Fibroblast of skin of abdomen (primary cell): ENCODE data around the gene CASZ1.

ENCODE experiments used
- DNase-seq: peaks from one replicate; pipeline ENCODE4 v3.0.0-alpha.2; 2013

CASZ1 gene

DNA sequence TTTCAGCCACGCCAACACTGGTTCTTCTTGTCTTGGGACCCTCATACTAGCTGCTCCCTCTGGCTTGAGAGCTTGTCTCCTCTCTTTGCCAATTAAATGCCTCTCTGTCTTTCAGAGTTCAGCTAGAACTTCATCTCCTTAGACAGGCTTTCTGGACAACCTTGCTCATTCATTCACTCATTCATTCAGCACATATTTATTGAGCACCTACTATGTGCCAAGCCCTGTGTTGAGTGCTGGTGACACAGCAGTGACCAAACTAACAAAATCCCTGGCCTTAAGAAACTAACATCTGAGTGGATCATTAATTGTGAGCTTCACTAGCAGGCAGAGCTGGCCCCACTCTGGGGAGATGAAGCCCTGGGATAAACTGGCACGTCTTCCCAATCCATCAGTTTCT, 24.9 kb upstream of the CASZ1 start:
- no peak for DNase-seq

GRCh38 chr1:10820422-10820821, 24.0 kb upstream of the CASZ1 start:
- no peak for DNase-seq

GRCh38 chr1:10819198-10819901, 22.9 kb upstream of the CASZ1 start:
- DNase-seq, result no peak

DNA sequence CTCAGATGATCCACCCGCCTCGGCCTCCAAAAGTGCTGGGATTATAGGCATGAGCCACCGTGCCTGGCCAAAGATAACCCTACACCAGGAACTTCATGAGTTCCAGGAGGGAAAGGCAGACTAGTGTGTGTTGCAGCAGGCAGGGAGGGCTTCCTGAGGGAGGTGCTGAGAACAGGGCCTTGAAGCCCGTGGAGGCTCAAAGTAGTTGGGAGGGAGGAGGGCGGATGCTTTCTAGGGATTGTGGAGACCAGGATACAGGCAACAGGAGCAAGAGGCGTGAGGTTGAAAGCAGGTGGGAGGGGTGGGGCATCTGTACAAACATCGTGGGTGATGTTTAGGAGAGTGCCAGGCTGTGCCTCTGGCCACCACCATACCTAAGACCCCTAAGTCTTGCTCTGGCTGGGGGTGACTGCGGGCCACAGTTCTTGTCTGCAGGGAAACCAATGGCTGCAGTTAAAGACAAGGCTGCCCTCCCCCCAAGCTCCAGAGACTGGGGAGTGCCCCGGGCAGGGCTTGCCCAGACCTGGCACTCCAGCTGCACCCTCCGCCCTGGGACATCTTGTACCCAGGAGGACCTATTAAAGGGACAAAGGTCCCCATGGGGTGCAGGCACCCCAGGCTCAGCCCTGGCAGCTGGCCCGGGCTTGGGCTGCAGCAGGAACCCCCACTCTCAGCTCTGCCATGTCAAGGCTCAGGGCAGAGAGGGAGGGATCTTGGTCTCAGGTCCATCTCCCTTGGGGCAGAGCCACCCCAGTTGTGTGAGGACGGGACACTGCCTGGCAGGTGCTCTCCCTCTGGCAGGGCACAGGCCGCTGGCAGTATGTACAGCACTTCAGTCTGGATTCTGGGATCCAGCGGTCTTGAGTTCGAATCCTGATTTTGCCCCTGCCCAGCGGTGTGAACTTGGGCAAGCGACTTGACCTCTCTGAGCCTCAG, 22.1 kb upstream of the CASZ1 start:
- no peak for DNase-seq

DNA sequence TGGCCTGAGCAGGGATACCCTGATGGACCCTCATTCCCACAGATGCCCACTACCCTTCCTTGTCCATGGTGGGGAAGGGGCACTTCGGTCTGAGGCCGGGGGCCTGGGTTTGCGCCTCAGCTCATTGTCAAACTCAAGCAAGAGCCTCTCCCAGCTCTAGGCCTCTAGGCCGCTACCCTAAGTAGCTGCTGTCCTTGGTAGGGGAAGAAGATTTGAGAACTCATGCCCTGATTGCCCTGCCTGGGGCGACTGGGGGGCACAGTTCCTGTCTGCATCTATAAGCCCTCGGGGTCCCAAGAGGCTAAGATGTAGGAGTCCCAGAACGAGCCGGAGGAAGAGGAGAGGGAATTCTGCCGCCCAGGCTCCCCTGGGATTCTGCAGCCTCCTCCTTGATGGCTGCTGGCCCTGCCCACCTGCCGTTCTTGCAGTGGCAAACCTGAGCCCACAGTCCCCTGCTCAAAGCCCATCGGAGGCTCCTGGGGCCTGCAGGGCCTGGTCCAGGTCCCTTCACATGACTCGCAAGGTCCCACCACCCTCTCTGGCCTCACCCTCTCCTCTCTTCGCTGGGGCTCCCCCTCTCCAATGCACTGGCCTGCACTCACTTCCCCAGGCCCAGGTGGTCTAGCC, 20.4 kb upstream of the CASZ1 start:
- no peak for DNase-seq

DNA sequence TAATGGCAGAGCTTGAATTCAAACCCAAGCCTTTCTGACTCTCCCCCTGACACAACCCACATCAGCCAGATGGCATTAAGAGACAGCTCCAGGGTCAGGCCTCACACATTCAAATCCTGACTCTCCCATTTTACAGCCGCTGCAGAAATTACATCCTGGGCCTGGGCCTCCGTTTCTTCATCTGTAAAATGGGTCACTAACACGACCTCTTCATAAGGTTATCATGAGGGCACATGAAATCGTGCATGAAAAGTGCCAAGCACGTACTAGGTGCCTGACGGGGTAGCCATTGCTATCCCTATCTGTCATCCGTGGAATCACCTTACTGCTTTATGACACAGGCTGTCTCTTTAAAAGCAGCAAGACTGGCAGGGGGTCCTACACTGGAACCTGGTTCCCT, 19.8 kb upstream of the CASZ1 start:
- no peak for DNase-seq

DNA sequence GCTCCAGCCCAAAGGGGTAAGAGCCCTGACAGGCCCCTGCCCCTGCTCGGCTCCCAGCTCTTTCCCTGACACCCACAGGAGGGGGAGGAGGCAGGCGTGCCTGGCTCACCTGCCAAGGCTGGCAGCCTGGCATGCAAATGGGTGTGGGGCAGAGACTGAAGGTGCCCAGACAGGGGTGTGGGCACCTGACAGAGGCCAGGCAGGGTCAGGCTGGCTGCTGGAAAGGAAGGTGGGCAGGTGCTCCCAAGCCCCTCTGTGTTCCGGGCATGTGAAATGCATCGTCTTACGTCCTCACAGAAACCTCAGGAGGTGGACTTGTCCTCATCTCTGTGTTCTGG, 19.4 kb upstream of the CASZ1 start:
- no peak for DNase-seq

- no peak for DNase-seq
Observed at GRCh38 chr1:10814976-10815857, 18.8 kb upstream of the CASZ1 start.

- no peak for DNase-seq
Observed at GRCh38 chr1:10814312-10814711, 17.9 kb upstream of the CASZ1 start.

DNA sequence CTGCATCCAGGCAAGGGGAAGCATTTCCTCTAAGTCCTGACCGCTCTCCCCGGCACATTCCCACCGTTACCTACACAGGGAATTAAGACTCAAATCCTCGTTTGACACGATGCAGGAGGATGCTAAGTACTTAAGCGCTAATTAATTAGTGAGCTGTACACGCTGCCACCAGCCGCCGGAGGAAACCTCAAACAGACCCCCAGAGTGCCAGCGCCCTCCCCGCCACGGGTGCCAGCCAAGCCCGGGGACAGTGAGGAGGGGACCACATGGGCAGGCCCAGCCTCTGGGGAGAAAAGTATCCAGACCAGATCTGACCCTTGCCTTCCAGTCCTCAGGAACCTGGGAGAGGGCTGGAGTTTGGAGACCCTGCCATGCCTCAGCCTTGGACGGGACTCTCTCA, 17.4 kb upstream of the CASZ1 start:
- no peak for DNase-seq

DNA sequence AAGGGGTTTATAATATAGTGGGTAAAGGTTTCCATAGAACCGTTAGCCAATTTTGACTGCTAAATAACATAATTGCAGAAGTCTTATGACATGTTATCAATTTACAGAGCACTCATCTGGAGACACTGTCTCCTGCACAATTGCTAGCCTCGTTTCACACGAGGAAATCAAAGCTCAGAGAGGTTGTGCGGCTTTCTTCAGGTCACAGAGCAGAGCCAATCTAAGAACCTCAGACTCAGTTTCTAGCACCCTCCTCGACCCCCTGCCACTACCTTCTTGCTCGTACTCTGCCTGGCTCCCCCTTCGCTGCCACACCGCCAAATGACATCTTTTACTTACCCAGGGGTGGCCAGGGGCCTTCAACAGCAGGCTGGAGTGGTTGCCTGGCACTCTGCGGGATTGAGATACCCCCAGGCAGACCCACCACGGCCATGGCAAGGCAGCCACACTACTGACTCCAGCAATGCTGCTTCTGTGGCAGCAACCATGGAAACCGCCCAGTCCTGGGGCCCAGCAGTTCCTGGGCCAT, 16.0 kb upstream of the CASZ1 start:
- no peak for DNase-seq

DNA sequence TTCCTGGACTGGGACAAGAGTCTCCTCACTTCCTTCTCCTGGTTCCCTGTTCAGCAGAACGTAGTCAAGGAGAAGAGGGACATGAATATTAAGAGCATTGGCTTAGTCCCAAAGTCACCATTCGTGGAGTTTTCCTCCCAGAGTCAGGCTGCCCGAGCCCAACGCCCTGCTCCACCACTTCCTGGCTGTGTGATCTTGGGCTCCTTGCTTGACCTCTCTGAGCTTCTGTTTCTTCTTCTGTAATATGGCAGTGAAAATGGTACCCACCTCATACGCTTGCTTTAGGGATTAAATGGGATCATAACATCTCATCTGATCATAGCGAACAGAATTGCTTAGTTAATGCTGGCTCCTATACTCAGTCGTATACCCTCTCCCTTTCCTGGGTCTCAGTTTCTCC, 12.0 kb upstream of the CASZ1 start:
- DNase-seq, result no peak

GRCh38 chr1:10806966-10807365, 10.5 kb upstream of the CASZ1 start:
- DNase-seq, result no peak

- no peak for DNase-seq
Observed at GRCh38 chr1:10803971-10804820, 7.8 kb upstream of the CASZ1 start.

GRCh38 chr1:10802944-10803715, 6.7 kb upstream of the CASZ1 start:
- DNase-seq, result no peak

- no peak for DNase-seq
Observed at GRCh38 chr1:10800778-10801177, 4.3 kb upstream of the CASZ1 start.

- DNase-seq, result no peak
Observed at GRCh38 chr1:10799726-10800125, 3.3 kb upstream of the CASZ1 start.

DNA sequence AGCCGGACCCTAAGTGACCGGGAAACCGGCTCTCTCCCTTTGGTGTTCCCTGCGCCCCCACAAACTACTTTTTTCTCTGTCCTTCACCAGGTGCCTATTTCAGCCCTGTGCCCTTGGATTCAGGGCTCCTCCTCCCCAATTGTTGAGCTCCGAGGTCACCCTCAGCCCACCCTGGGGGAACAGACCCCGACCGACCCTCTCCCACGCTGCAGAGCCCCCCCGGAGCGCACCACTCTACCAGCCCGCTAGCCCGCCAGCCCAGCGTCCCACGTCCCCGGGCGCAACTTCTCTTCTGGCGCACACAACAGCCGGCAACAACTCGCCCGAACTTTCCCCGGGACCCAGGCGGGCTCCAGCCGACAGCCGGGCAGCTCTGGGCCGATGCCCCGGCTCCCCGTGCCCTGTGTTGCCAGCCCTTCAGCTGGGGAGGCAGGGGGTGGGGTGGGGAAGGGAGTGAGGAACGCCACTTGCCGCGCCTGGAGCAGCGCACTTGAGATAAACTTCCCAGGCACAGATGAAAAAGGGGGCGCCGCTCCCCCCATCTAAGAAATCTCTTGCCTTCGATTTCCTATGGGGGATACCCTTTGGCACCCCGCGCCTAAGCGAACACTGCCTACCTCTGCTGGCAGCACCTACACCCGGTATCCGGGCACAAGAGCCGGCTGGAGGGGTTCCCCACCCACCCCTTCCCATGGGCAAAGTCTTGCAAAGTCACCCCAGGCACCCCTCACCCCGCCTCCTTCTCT, 997 bp downstream of the CASZ1 start:
- DNase-seq, result no peak

GRCh38 chr1:10794724-10795275, 1.6 kb downstream of the CASZ1 start:
- DNase-seq, result no peak
